ENCODE measurements around the gene MLC1.
A peak's percentile ranks its signal among the peaks of the same experiment; 100 is the strongest.

MLC1 gene

DNA sequence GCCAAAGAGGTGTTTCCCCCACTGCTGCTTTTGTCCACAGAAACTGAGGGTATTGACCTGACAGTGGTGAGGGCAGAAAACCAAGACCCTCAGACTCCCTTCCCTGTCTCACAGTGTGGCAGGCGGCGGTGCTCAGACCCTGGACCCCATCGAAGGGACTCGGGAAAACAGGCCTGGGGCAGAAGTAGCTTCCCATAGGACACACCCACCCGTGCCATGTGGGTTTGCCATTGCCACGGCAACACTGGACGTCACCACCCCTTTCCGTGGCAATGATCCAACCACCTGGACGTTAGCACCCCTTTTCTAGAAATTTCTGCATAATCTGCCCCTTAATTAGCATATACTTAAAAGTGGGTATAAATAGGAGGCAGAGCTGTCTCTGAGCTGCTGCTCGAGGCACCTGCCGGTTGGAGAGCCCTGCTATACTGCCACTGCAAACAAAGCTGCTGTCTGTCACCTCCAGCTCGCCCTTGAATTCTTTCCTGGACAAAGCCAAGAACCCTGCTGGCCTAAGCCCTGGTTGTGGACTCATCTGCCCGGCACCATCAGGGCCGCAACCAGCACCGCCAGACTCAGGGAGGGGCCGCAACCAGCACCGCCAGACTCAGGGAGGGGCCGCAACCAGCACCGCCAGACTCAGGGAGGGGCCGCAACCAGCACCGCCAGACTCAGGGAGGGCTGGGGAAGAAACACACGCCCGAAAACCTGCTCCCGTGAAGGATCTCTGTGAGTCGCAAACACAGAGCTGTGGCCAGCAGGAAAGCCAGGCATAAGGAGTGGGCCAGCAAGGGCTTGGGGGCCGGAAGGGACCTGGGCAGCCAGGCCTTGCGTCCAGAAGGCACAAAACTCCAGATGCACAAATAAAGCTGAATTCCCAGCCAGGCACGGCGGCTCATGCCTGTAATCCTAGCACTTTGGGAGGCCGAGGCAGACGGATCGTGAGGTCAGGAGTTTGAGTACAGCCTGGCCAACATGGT, 10.4 kb downstream of the MLC1 start:
- no peak for DNase-seq

DNA sequence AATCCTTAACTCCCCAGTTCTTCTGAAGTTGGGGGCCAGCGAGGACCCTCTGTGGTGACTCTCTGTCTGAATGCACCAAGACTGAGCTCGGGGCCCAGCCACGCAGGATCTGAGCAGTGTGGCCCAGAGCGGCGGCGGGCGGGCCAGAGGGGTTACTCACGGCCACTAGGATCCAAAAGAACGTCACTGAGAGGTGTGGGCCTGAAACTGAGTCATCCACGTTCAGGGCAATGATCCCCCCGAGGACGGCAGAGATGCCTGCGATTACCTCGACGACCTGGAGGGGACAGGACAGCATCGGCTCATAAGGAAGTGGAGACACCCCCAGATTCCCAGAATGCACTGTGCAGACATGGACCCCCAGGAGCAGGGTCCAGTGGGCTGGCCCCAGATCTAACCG, 11.2 kb downstream of the MLC1 start:
- DNase-seq = no peak

DNA sequence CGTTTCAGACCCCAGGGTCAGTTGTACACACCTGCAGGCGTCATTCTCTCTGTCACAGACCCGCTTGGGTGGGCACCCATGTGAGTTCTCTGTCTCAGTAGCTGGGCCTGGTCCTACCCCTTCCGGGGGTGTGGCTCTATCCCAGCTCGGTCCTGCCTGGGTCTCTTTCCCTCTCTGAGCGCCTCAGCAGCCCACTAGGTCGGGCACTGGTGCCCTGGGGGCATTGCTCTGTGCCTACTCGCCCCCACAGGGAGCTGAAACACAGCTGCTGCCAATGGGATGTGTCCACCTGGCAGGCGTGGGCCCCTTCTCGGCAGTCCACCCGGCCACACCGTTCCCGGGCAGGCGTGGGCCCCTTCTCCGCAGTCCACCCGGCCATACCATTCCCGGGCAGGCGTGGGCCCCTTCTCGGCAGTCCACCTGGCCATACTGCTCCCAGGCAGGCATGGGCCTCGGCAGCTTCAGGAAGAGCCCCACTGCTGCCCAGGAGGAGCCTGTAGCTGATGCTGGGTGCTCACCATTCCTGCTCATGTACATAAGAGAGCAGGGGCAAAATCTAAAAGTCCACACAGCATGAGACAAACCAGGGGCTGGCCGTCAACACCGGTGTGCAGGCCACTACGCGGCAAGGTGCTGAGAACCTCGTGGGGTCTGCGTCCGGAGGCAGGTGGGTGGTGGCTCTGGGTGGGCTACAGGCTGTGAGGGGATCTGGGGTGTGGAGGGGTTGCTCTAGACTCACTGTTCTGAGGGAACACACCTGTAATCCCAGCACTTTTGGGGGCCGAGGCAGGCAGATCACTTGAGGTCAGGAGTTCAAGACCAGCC, 12.3 kb downstream of the MLC1 start:
- DNase-seq = no peak

DNA sequence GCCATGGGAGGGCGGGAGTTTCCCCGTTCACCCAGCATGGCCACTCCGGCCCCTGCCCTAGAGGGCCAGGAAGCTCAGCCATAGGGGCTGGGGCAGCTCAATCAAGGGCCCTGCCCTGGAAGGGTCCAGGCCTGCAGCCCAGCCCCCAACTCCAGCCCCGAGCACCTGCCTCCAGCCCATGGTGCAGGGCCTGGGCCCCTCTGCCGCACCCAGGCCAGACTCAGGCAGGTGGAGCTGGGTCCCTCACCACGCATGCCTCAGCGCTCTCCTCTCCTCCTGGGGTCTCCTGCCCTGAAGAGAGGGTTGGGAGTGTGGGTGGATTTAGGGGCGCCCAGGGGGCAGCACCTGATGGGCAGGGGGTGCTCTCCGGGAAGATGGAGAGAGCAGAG, 13.1 kb downstream of the MLC1 start:
- no peak for DNase-seq

DNA sequence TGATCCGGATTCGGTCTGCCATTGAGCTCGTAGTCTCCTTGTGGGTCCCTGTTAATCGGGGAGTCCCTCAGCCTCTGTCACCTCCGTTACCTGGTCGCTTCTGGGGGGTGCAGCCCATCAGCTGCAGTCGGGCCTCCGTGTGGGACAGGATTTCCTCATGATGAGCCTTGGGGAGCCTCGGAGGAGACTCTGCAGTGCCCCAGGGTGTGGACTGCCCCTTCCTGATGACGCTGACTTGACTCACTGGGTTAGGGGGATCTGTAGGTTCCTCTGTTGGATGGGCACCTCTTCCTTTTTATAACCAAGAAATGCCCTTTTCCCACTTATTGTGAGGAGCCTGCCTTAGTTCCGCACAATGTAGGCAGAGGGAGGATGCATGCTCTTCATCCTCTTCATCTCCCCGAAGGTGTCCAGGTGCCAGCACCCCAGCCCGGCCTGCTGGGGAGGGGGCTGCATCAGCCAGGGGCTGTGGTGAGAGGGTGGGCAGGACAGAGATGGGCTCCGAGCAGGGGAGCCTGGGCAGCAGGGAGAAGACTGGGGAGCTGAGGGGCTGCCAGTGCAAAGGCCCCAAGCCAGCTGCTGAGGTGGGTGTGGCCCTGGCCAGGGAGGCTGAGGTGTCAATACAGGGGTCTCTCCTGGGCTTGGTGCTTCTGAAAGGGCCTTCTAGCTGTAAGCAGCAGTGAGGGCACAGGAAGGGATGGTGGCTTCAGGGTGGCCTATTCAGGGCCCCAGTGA, 13.6 kb downstream of the MLC1 start:
- DNase-seq = no peak

DNA sequence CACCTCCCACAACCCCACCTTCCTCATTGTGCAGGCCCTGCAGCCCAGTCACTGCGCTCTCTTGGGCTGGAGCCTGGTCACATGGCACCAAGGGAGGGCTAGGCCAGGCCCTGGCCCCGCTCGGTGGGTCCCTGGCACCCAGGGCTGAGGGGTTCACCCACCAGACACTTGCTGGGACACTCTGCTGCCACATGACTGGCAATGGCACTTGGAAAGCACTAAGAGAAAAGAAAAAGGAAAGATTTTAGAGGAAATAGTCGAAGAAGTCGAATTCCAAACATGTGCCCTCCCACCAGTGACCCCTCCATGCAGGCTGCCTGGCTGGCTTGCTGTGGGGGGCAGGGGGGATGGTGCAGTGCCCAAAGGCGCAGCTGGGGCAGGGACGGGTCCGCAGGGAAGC, 14.9 kb downstream of the MLC1 start:
- DNase-seq = no peak

DNA sequence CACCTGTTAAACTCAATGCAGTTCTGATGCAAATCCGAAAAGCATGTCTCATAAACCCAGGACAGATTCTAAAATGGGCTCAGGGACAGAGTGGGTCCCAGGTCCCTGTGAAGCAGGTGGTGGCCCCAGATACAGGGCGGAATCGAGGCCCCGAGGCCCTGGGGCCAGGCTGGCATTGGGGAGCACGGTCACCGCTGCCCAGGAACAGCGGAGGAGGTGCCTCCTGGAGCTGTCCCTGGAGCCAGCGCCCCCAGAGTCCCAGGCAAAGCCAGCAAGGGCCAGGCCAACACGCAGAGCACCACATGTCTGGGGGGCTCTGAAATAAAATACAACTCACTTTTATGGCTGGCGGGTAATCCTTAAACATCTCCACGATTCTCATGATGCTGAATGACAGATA, 17.1 kb downstream of the MLC1 start:
- DNase-seq = no peak

DNA sequence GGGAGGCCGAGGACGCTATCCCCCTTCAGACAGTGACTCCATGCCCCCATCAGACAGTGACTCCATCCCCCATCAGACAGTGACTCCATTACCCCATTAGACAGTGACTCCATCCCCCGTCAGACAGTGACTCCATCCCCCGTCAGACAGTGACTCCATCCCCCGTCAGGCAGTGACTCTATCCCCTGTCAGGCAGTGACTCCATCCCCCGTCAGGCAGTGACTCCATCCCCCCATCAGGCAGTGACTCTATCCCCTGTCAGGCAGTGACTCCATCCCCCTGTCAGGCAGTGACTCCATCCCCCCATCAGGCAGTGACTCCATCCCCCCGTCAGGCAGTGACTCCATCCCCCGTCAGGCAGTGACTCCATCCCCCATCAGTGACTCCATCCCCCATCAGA, 18.0 kb downstream of the MLC1 start:
- DNase-seq = no peak

DNA sequence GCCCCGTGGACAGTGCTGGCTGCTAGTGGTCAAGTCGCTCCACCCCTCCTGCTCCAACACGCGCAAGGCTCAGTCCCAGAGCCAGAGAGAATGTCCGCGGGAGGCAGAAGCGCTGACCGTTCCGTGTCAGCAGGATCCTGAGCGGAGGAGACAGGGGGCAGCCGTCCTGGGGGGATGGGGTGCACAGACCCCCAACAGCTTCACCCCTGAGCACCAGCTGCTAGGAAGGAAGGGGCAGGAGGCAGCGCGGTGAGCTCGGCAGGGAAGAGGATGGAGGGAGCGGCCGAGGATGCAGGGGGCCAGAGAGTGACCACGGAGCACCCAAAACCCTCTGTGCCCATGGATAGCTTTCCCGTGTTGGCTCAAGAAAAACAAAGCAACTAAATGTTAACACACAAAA, 20.8 kb downstream of the MLC1 start:
- no peak for DNase-seq

DNA sequence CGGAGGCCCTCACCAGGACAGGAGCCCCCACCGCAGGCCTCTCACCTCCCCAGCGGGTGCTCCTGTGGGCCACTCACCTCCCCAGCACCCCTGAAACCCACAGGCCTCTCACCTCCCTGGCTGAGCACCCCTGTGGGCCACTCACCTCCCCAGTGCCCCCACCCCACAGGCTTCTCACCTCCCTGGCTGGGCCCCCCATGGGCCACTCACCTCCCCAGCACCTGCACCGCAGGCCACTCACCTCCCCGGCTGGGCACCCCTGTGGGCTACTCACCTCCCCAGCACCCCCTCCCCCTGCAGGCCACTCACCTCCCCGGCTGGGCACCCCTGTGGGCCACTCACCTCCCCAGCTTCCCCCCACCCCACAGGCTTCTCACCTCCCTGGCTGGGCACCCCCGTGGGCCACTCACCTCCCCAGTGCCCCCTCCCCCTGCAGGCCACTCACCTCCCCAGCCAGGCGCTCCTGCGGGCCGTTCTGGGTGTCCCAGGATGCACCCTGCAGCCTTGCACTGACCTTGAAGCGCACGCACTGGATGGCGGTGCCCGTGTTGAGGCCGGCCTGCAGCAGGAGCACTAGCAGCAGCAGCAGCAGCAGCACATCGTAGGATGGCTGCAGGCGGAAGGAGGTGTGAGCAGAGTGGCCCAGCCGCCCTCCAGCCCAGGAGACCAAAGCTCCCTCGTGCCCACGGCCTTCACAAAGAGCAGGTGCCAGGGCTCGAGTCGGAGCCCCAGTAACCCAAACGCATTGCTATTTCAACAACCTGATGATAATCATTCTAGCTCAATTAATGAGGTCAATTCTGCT, 21.4 kb downstream of the MLC1 start:
- DNase-seq = no peak

DNA sequence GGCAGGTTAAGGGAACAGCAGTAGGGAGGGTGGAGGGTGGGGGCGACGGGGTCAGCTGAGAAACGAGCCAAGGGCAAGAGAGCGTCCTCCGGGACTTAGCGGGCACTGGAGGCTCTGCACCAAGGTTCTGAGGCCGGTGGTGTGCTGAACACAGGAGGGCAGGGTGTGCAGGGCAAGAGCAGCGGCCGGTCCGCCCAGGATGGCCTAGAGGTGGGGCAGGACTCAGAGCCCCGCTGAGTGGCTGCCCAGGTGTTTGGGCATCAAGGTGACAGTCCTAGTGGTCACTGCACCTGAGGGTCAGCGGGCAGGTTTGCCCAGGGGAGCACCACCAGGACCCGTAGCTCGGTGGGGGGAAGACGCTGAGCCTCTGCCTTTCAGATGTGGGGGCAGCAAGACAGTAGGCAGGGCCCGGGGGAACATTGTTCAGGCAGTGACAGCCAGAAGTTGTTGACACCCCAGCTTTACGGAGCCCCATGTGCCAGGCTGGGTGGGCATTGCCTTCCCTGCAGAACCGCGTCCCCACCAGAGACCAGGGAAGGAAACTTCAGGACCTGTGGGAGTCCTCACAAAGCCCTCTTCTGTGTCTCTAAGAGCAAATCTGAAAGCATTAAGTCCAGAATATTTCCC, 22.6 kb downstream of the MLC1 start:
- DNase-seq = no peak

DNA sequence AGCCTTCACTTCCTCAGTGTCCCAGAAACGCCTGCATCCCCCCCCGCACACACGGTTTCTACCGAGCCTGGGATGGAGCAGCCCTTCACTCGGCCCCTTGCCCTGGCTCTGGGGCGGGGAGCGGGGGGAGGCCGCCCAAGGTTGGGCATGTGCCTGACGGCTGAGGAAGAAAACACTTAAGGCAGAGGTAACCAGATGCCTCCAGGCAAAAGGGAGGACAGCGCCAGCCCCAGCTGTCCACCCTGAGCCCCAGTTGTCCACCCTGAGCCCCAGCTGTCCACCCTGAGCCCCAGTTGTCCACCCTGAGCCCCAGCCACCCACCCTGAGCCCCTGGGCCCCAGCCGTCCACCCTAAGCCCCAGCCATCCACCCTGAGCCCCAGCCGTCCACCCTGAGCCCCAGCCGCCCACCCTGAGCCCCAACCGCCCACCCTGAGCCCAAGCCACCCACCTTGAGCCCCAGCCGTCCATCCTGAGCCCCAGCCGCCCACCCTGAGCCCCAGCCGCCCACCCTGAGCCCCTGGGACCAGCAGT, 23.3 kb downstream of the MLC1 start:
- no peak for DNase-seq

DNA sequence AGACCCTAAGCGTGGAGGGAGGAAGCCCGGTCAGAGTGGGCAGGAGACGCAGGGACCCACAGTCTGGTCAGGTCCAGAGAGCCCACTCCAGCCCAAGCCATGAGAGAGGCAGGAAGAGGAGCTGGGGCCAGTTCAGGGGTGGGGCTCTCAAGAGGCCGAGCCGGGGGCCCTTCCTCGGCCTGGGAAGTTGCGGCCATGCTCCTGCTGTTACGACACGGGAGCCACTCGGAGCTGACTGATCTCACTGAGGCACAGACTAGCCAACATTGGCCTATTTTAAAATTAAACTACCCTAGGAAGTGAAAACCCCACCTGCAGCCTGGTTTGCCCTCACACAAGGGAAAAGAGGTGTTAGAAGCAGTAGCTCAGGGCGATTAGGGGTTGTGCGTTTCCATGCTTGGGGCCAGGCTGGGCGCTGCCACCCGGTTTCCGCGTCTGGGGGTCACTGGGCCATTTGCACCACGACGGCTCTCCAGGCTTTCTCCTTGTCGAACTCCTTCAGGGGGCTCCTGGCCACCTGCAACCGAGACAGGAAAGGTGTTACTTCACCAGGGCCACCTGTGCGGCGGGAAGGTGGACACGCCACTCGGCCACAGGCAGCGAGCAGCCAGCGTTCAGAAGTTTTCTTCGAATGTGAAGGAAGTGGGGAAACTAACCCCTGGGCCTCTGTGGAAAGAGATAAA, 23.9 kb downstream of the MLC1 start:
- no peak for DNase-seq

DNA sequence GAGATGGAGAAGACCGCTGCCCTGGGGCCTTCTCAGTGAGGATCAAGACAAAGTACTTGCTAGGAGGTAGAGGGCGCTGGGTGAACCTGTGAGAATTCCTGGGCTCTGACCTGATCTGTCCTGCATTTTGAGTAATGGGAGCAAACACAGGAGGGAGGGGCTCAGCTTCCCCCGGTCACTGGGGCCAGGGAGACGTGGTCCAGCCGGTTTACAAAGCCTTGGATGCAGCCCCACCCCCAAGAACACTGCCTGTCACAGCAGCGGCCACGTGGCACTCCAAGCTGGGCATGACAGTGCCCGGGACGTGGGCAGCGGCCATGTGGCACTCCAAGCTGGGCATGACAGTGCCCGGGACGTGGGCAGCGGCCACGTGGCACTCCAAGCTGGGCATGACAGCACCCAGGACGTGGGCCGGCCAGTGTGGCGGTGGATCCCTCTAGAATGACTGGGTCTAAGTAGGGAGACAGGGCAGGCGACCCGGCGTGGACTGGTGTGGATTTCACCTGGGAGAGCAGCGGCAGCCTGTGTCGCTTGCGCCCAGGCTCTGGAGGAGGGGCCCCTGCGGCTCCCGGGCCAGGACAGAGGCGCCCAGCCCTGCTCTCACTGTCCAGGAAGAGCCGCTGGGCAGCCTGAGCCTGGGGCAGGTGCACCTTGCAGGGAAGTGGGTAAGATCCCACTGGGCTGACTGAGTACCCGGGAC, 24.6 kb downstream of the MLC1 start:
- no peak for DNase-seq

DNA sequence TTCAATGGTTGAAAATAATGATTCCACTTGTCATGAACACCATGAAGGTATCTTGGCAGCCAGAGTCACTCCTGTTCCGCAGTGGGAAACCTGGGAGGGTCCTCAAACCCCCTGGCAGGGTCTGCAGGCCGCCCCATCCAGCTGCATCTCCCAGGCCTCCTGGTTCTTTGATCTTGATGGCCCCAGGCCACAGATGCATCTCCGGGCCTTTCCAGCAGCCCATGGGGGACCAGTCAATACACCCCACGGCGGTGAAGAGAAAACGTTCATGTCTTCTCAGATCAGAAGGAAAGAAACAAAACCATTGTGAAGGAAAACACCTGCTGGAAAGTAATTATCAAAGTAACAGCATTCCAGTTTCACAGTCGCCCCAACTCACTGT, 25.4 kb downstream of the MLC1 start:
- DNase-seq = no peak

DNA sequence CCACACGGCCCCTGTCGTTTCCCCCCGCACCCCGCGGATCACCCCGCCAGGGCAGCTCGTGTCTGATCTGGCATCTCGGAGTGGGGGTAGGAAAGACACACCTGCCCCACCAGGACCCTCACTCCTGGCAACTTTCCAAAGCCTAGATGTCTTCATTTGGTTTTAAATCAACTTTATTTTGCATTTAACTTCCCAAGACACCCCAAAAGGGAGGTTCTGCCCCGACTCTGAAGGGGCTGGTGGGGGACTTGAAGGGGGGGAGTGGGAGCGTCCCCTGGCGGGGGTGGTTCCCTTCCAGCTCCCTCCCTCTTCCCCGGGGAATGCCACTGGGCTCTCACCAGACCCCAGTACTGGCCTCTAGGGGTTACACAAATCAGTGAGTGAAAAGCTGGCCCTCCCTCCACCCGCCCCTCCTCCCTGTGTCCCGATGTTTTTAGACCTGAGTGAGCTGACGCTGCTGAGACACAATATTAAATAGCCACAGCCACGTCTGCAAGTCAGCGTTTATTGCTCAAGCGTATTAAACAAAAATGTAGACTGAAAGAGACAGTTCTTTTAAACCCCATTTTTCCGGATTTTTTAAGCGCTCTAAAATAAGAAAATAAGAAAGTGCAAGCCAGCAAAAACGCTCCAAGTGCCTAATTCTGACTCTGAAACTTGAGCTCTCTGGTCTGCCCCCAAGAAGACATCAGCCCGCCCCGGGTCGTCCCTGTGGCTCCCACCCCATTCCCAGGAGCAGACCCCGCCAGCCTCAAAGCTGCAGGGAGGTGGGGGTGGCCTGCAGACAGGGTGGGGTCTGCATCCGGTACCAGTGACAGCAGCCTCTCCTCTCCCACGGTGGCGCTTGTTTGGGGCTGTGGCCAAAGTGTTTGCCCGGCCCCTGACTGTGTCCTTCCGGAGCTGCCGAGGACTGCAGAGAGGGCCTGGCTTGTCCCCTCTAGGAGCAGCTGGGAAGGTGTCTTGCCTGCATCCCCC, 26.0 kb downstream of the MLC1 start:
- peak; percentile 26 for DNase-seq

DNA sequence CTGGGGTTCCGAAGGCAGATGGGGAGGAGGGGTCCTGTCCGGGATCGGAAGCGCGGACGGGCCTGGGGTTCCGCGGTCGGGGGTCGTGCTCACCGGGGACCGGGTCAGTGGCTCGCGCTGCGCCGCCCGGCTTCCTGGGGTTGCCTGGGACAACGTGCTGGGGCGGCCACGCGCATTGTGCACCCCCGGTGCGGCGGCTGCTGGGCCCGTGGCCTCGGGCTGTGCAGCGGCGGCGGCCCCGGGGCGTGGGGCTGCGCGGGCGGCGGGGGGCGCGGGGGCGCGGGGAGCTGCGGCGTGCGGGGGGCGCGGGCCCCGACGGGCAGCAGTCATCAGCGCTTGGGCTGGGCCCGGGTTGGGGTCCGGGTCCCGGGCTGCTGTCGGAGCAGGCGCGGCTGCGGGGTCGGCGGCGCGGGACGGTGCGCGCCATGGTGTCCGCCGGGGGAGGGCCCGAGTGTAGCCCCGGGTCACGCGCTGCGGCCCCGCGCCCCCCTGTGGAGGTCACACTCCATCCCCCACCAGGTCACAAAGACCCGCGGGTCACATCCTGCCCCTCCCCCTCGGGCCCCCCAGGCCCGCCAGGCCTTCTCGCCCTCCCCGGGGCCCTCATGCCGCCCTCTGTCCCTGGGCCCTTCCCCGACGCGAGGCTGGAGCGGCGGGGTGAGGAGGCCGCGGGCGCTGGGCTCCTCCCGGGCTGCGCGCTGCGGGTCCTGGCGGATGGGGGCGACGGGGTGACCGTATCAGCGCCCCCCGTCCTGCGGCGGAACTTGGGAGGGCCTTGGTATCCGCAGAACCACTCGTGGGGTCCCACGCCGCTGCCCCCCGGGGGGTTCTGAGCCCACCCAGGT, 26.9 kb downstream of the MLC1 start, which contains the start of gene TTLL8:
Gene TTLL8, minus strand, starts transcription at position 238 of the 845 bp plus-strand sequence.
- no peak for DNase-seq
